HepG2 (cell line): ENCODE data around the gene PRDM11. TPM values are rescaled to one million over a fixed set of nuclear protein-coding genes. Genes with fewer than 3 reads are reported as not detected.

Experiments
- ATAC-seq: fragments of 200-7000 bp; cut with Tn5 transposase; 3 replicates; pipeline ENCODE4 v1.9.1; 2020; ENCODE audit warnings: mild to moderate bottlenecking, moderate library complexity
- BruUV-seq: library from RNA; stranded (reverse); fragments of 400-500 nt; replicated peaks from 2 replicates; lab custom pipeline; 2021; lab: Mats Ljungman, UMichigan
- CTCF ChIA-PET: fragments of 300-600 bp; formaldehyde crosslinking; extraction: SDS; loops from one replicate; lab custom pipeline; 2021; ENCODE audit warnings: low total read pairs, inconsistent platforms, low intra/inter-chr PET ratio; lab: Yijun Ruan, JAX
- POLR2A ChIA-PET: fragments of 350-600 bp; sonication (Branson Sonifier 250); formaldehyde crosslinking; loops from one replicate; lab custom pipeline; 2020; ENCODE audit warnings: antibody characterized with exemption, inconsistent platforms; lab: Yijun Ruan, JAX
- DNase-seq: peaks from one replicate; pipeline ENCODE4 v3.0.0-alpha.2; 2015; ENCODE audit warnings: low spot score
- FAIRE-seq: peaks from 3 replicates; lab custom pipeline; 2011; peaks lifted over from hg19 to GRCh38; lab: Jason Lieb, UNC
- H2AFZ ChIP-seq: one replicate; pipeline ENCODE4 v1.6.1; 2011; ENCODE audit warnings: low read length, inconsistent platforms
- H3K27ac ChIP-seq: fragments of 300-600 bp; 3 replicates; pipeline ENCODE4 v1.8.0; 2011; ENCODE audit warnings: mixed run types, mild to moderate bottlenecking, mixed read lengths, low read length, inconsistent platforms; ENCODE audit not compliant: insufficient read depth; ENCODE audit errors: extremely low read length
- H3K27me3 ChIP-seq, 2 experiments: fragments of 200-600 bp in 1 of 2; 2 replicates in 1 of 2; 3 replicates in 1 of 2; pipeline versions ENCODE4 v1.6.0 to v1.8.0; 2011; ENCODE audit warnings: low read length in 2 of 2, mild to moderate bottlenecking in 2 of 2, moderate library complexity in 2 of 2, inconsistent platforms in 1 of 2; ENCODE audit not compliant: insufficient read depth in 2 of 2, control insufficient read depth in 1 of 2
- H3K36me3 ChIP-seq, 2 experiments: fragments of 200-600 bp in 1 of 2; replicated peaks in 1 of 2; 2 replicates in 1 of 2; 3 replicates in 1 of 2; pipeline versions ENCODE4 v1.5.1 to v1.8.0; 2011; ENCODE audit warnings: low read length in 2 of 2, inconsistent platforms in 1 of 2; ENCODE audit not compliant: insufficient read depth in 2 of 2, control insufficient read depth in 1 of 2
- H3K4me1 ChIP-seq: 2 replicates; pipeline ENCODE4 v1.5.1; 2012; ENCODE audit warnings: low read length, inconsistent platforms; ENCODE audit not compliant: insufficient read depth
- H3K4me2 ChIP-seq: 2 replicates; pipeline ENCODE4 v1.6.0; 2011; ENCODE audit warnings: low read depth, low read length, inconsistent platforms
- H3K4me3 ChIP-seq, 3 experiments: fragments of 200-600 bp in 1 of 3; sonication (generic), shearing (Covaris generic) in 1 of 3; replicated peaks in 1 of 3; 2 replicates each; pipeline ENCODE4 v1.5.1; 2011 to 2016; ENCODE audit warnings: low read length in 3 of 3, inconsistent platforms in 2 of 3, low read depth in 2 of 3, mild to moderate bottlenecking in 2 of 3, control low read depth in 1 of 3, mixed read lengths in 1 of 3; ENCODE audit not compliant: insufficient read depth in 1 of 3
- H3K79me2 ChIP-seq: one replicate; pipeline ENCODE4 v1.6.1; 2011; ENCODE audit warnings: low read length, inconsistent platforms; ENCODE audit not compliant: insufficient read depth
- H3K9ac ChIP-seq: 2 replicates; pipeline ENCODE4 v1.6.0; 2011; ENCODE audit warnings: mild to moderate bottlenecking, low read depth, low read length, inconsistent platforms; ENCODE audit not compliant: insufficient read depth
- H3K9me3 ChIP-seq: 2 replicates; pipeline ENCODE4 v1.5.1; 2012; ENCODE audit warnings: mild to moderate bottlenecking, low read length
- H4K20me1 ChIP-seq: 2 replicates; pipeline ENCODE4 v1.6.0; 2011; ENCODE audit warnings: inconsistent platforms, mild to moderate bottlenecking, low read length, moderate library complexity; ENCODE audit not compliant: insufficient read depth
- BRCA1 ChIP-seq: sonication (generic); formaldehyde crosslinking; IDR thresholded peaks from 2 replicates; pipeline ENCODE4 v1.4.0; 2020; ENCODE audit warnings: missing genetic modification reagents
- CBFB ChIP-seq: sonication (generic); formaldehyde crosslinking; IDR thresholded peaks from 2 replicates; pipeline ENCODE4 v1.4.0; 2020; ENCODE audit warnings: missing genetic modification reagents
- EHMT2 ChIP-seq: fragments of 200-600 bp; sonication (generic); IDR thresholded peaks from 2 replicates; pipeline ENCODE4 v1.7.0; 2017; ENCODE audit warnings: antibody characterized with exemption, low read depth, low read length, borderline replicate concordance
- KDM5A ChIP-seq: fragments of 200-600 bp; sonication (generic); IDR thresholded peaks from 2 replicates; pipeline ENCODE4 v1.7.0; 2018; ENCODE audit warnings: antibody characterized with exemption, mild to moderate bottlenecking, low read length, borderline replicate concordance
- MED8 ChIP-seq: sonication (generic); formaldehyde crosslinking; IDR thresholded peaks from 2 replicates; pipeline ENCODE4 v1.8.1; 2023; ENCODE audit warnings: mild to moderate bottlenecking, missing genetic modification reagents; ENCODE audit not compliant: insufficient replicate concordance
- NR2C2 ChIP-seq: sonication (generic); formaldehyde crosslinking; IDR thresholded peaks from 2 replicates; pipeline ENCODE4 v1.4.0; 2020; ENCODE audit warnings: missing genetic modification reagents, mild to moderate bottlenecking, moderate library complexity, borderline replicate concordance
- RFX5 ChIP-seq: IDR thresholded peaks from 2 replicates; pipeline ENCODE4 v1.6.1; 2011; ENCODE audit warnings: low read depth, low read length, improper control_type of control experiment
- SMAD9 ChIP-seq: sonication (generic); formaldehyde crosslinking; IDR thresholded peaks from 2 replicates; pipeline ENCODE4 v1.5.1; 2020; ENCODE audit warnings: mild to moderate bottlenecking, missing genetic modification reagents
- ZC3H4 ChIP-seq: sonication (generic); formaldehyde crosslinking; IDR thresholded peaks from 2 replicates; pipeline ENCODE4 v1.4.0; 2020; ENCODE audit warnings: missing genetic modification reagents, borderline replicate concordance
- ZNF20 ChIP-seq: sonication (generic); formaldehyde crosslinking; IDR thresholded peaks from 2 replicates; pipeline ENCODE4 v1.4.0; 2020; ENCODE audit warnings: mild to moderate bottlenecking, moderate library complexity, missing genetic modification reagents
- ZNF737 ChIP-seq: sonication (generic); formaldehyde crosslinking; IDR thresholded peaks from 2 replicates; pipeline ENCODE4 v1.5.0; 2020; ENCODE audit warnings: missing genetic modification reagents, mild to moderate bottlenecking, borderline replicate concordance
- WGBS: methylation state at CpG from one replicate; pipeline ENCODE4 v1.1.6; 2017; ENCODE audit warnings: low lambda C conversion rate; 5-methylcytosine and 5-hydroxymethylcytosine counted together
- in situ Hi-C: cut with HindIII; loops from 2 replicates; pipeline ENCODE4 v1.10.0; 2017; ENCODE audit warnings: low pct_unique_long_range_greater_than_20kb; ENCODE audit not compliant: extremely low pct_ligation_motif_present
- intact Hi-C: fragments of 100-400 bp; cut with micrococcal nuclease; formaldehyde crosslinking; loops from one replicate; pipeline ENCODE4 v1.10.0; 2022; ENCODE audit not compliant: unreplicated experiment
- polyA plus RNA-seq, 8 experiments: library from polyadenylated mRNA; depleted of rRNA in 3 of 8; stranded (reverse) in 7 of 8; unstranded in 1 of 8; fragments of >200 nt; fragmentation: Illumina TruSeq in 4 of 8; extraction: Trizol in 4 of 8; gene quantifications; 2 replicates each; pipeline versions ENCODE4 v1.2.1 to v1.2.3, GENCODE V29; 2011 to 2016; ENCODE audit warnings: low read depth in 4 of 8, missing spikeins in 1 of 8, mixed read lengths in 1 of 8; ENCODE audit not compliant: insufficient read depth in 1 of 8
- total RNA-seq, 5 experiments: library from RNA; depleted of rRNA; stranded (reverse); fragments of >200 nt; fragmentation: Illumina TruSeq; extraction: Trizol; gene quantifications; 2 replicates each; pipeline ENCODE4 v1.2.3, GENCODE V29; 2016; ENCODE audit warnings: low read depth in 1 of 5

The PRDM11 gene
- total and polyA plus RNA-seq, 2 of the 13 experiments (the other 11 are each of a cell fraction or from before 2014, with no cell fraction given) = 3.4 to 4.7 TPM

DNA sequence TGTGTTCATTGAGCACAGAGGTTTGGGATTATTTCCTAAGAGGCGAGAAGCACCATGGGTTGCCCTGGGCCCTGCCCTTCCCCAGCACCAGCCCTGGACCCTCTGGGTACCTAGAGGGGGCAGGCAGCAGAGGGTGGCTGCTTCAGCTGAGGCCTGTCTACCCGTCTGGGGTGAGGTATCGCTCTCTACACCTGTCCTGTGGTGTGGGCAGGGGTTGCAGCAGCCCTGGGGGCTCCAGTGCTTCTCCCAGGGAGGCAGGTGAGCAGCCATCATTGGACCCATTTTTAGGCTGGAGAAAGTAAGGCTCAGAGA, 15.6 kb downstream of the PRDM11 start:
- no peaks in the 10 kb centered on the region for H3K36me3 ChIP-seq
- TF ChIP-seq ZNF20 (no peak), ZNF737 (CRISPR knock-in tag) (no peak), ZC3H4 (CRISPR knock-in tag) (no peak), SMAD9 (CRISPR knock-in tag) (no peak), CBFB (CRISPR knock-in tag) (no peak), KDM5A (no peak), RFX5 (no peak), BRCA1 (CRISPR knock-in tag) (no peak), EHMT2 (no peak), MED8 (no peak), NR2C2 (CRISPR knock-in tag) (no peak)
- no peak overlapping the region for H3K4me2 ChIP-seq
- POLR2A ChIA-PET = no interaction called here
- no peaks in the 10 kb centered on the region for H3K9me3 ChIP-seq
- ATAC-seq = no peak
- DNase-seq = no peak
- no peak for FAIRE-seq
- peaks cover 19% of the 10 kb centered on the region for H3K4me1 ChIP-seq
- no peaks in the 10 kb centered on the region for H3K79me2 ChIP-seq
- H3K9ac ChIP-seq = no peak overlapping the region
- no peaks in the 10 kb centered on the region for H3K27me3 ChIP-seq
- CTCF ChIA-PET = no interaction called here
- no peak overlapping the region for H2AFZ ChIP-seq
- no peaks in the 10 kb centered on the region for H4K20me1 ChIP-seq
- no peak overlapping the region for H3K4me3 ChIP-seq
- no CpG with 5 or more reads among the region's 3 CpGs for WGBS
- intact Hi-C loops = no loop called here
- in situ Hi-C loops = no loop called here
- H3K27ac ChIP-seq = no peak overlapping the region
- BruUV-seq = no TSS peak
